Measurements from ENCODE around the gene ARPC5.
A peak's percentile ranks its signal among the peaks of the same experiment; 100 is the strongest.
"Not testable (repeated sequence)": the region's sequence is repeated elsewhere in the genome, so short reads cannot be mapped to it uniquely, and the experiment has no call there.

ARPC5 gene

DNA sequence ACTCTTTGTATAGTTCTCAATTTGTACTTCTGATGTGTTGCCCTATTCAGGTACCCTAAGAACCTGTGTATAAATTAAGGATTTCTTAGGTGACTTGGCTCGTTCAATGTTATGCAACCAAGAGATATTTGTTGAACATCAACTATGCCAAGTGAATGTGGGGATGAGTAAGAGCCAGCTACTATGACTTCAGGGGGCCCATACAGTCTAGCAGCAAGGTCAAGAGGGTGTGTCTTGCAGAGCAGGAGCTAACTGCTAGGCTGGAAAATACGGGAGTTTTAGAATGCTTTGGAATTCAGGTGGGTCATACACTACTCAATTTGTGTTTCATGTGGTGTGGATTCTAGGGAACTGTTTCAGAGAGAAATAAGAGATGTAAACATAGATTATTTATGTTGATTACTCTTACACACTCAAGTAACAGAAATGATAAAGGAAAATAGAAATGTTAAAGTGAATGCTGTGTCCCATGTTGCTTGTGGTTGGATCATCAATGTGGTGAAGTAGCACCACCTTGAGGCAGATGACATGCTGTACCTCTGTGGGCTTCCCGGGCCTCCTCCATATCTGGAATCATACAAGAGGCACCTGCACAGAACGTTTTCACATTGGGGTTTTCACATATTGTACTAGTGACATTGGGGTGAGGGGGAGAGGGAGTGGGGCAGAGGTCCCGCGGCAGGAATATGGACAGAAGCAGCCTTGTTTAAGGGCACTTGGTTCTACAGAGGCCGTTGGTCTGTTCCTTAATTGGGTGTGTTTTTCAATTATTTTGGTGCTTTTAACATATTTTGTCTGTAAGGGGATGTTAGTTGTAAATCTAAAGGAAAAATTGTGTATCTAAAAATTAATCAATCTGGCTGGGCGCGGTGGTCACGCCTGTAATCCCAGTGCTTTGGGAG is 12.4 kb downstream of the ARPC5 start:
- Histone ChIP-seq H3K9me3 (ENCODE audit: severe bottlenecking) (no peaks in the 10 kb centered on the region), H3K4me1 (ENCODE audit: insufficient read depth, poor library complexity, severe bottlenecking) (peaks cover 24% of the 10 kb centered on the region), H3K36me3 (ENCODE audit: low read depth) (peaks cover 34% of the 10 kb centered on the region), H3K4me3 (ENCODE audit: severe bottlenecking) (no peak overlapping the region), H3K27ac (ENCODE audit: poor library complexity, severe bottlenecking) (peak overlapping the region; percentile 22), H3K27me3 (ENCODE audit: insufficient read depth, poor library complexity, severe bottlenecking) (no peaks in the 10 kb centered on the region)
- DNase-seq (ENCODE audit: low spot score) (no peak), ATAC-seq (ENCODE audit: low read depth) (peak; percentile 93)
- TF ChIP-seq, protein P1, sequence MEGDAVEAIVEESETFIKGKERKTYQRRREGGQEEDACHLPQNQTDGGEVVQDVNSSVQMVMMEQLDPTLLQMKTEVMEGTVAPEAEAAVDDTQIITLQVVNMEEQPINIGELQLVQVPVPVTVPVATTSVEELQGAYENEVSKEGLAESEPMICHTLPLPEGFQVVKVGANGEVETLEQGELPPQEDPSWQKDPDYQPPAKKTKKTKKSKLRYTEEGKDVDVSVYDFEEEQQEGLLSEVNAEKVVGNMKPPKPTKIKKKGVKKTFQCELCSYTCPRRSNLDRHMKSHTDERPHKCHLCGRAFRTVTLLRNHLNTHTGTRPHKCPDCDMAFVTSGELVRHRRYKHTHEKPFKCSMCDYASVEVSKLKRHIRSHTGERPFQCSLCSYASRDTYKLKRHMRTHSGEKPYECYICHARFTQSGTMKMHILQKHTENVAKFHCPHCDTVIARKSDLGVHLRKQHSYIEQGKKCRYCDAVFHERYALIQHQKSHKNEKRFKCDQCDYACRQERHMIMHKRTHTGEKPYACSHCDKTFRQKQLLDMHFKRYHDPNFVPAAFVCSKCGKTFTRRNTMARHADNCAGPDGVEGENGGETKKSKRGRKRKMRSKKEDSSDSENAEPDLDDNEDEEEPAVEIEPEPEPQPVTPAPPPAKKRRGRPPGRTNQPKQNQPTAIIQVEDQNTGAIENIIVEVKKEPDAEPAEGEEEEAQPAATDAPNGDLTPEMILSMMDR (IDR thresholded peaks at IDR 0.05; ENCODE audit: poor library complexity, severe bottlenecking), result peak; percentile 85

DNA sequence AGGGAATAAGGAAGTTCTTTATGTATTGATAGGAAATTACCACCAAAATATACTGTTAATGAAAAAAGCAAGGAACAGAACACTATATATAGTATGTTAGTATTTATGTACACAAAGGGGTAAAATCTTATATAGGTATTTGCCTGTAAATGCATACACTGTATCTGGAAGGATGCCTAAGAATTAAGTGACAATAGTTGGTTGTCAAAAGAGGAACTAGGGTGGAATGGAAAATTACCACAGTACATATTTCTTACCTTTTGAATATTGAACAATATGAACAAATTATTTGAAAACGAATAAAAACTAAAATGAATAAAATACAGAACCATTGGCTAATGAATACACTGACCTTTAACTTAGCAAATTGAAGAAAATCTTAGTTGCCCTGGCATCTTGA is 13.6 kb downstream of the ARPC5 start:
- H3K9me3 ChIP-seq (ENCODE audit: severe bottlenecking), result no peaks in the 10 kb centered on the region
- TF ChIP-seq, protein P1 (IDR thresholded peaks at IDR 0.05; ENCODE audit: poor library complexity, severe bottlenecking), result no peak
- ATAC-seq (ENCODE audit: low read depth), result no peak
- no peaks in the 10 kb centered on the region for H3K27me3 ChIP-seq (ENCODE audit: insufficient read depth, poor library complexity, severe bottlenecking)
- peak overlapping the region; percentile 22 for H3K27ac ChIP-seq (ENCODE audit: poor library complexity, severe bottlenecking)
- no peak for DNase-seq (ENCODE audit: low spot score)
- H3K36me3 ChIP-seq (ENCODE audit: low read depth), result peaks cover 25% of the 10 kb centered on the region
- H3K4me3 ChIP-seq (ENCODE audit: severe bottlenecking), result no peak overlapping the region
- H3K4me1 ChIP-seq (ENCODE audit: insufficient read depth, poor library complexity, severe bottlenecking), result peaks cover 24% of the 10 kb centered on the region

DNA sequence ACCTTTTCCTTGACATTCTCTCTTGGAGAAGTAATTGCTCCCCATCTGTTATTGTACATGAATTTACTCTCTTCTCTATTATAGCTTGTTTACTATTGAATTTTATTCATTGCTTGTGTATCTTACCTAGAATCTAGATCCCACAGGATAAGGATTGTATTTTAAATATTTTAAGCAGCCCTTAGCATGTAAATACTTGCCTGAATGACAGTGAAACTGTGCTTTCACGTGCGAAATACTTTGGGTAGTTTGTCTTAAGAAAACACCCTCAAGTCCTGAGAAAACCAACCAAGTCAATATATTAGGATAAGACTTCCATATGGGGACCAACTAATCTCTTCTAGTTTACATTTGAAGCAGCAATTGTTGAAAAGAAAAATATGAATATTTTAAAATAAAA is 15.3 kb downstream of the ARPC5 start:
- ATAC-seq (ENCODE audit: low read depth), result no peak
- TF ChIP-seq, protein P1 (IDR thresholded peaks at IDR 0.05; ENCODE audit: poor library complexity, severe bottlenecking), result no peak
- no peak overlapping the region for H3K4me3 ChIP-seq (ENCODE audit: severe bottlenecking)
- no peaks in the 10 kb centered on the region for H3K9me3 ChIP-seq (ENCODE audit: severe bottlenecking)
- no peak for DNase-seq (ENCODE audit: low spot score)
- peaks cover 9% of the 10 kb centered on the region for H3K36me3 ChIP-seq (ENCODE audit: low read depth)
- H3K27me3 ChIP-seq (ENCODE audit: insufficient read depth, poor library complexity, severe bottlenecking), result no peaks in the 10 kb centered on the region
- peaks cover 24% of the 10 kb centered on the region for H3K4me1 ChIP-seq (ENCODE audit: insufficient read depth, poor library complexity, severe bottlenecking)
- H3K27ac ChIP-seq (ENCODE audit: poor library complexity, severe bottlenecking), result peak overlapping the region; percentile 16

DNA sequence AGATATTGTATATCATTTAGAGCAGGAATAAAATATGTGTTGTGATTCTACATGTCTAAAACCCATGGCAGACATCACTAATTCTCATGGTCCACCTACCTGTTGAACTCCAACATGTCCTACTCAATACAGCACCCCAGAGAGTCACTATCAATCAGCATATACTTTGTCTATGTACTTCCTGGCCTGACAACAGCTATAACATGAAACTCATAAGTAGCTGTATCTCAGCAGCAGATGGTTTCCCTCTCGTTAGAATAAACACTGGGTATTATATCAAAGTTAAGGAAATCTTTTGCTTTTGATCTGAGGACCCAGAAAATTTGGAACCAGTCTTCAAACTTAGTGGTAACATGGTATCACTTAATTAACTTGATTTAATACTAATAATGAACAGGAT is 15.8 kb downstream of the ARPC5 start:
- Histone ChIP-seq H3K27ac (ENCODE audit: poor library complexity, severe bottlenecking) (peak overlapping the region; percentile 16), H3K4me3 (ENCODE audit: severe bottlenecking) (no peak overlapping the region), H3K4me1 (ENCODE audit: insufficient read depth, poor library complexity, severe bottlenecking) (peaks cover 24% of the 10 kb centered on the region), H3K27me3 (ENCODE audit: insufficient read depth, poor library complexity, severe bottlenecking) (no peaks in the 10 kb centered on the region), H3K36me3 (ENCODE audit: low read depth) (peaks cover 4% of the 10 kb centered on the region), H3K9me3 (ENCODE audit: severe bottlenecking) (no peaks in the 10 kb centered on the region)
- TF ChIP-seq, protein P1 (IDR thresholded peaks at IDR 0.05; ENCODE audit: poor library complexity, severe bottlenecking), result no peak
- ATAC-seq (ENCODE audit: low read depth) (no peak), DNase-seq (ENCODE audit: low spot score) (no peak)

DNA sequence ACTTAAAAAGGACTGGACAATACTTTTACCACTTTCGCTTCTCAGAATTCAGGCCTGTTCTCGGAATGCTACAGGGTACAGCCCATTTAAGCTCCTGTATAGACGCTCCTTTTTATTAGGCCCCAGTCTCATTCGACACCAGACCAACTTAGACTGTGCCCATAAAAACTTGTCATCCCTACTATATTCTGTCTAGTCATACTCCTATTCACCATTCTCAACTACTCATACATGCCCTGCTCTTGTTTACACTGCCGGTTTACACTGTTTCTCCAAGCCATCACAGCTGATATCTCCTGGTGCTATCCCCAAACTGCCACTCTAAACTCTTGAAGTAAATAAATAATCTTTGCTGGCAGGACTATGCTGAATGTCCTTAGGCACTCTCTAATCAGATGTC is 17.4 kb downstream of the ARPC5 start:
- not testable (repeated sequence) for H3K36me3 ChIP-seq (ENCODE audit: low read depth); DNase-seq (ENCODE audit: low spot score); H3K27me3 ChIP-seq (ENCODE audit: insufficient read depth, poor library complexity, severe bottlenecking); H3K9me3 ChIP-seq (ENCODE audit: severe bottlenecking); ATAC-seq (ENCODE audit: low read depth); H3K4me3 ChIP-seq (ENCODE audit: severe bottlenecking)
- Histone ChIP-seq H3K4me1 (ENCODE audit: insufficient read depth, poor library complexity, severe bottlenecking) (peaks cover 21% of the 10 kb centered on the region), H3K27ac (ENCODE audit: poor library complexity, severe bottlenecking) (peak overlapping the region; percentile 16)

DNA sequence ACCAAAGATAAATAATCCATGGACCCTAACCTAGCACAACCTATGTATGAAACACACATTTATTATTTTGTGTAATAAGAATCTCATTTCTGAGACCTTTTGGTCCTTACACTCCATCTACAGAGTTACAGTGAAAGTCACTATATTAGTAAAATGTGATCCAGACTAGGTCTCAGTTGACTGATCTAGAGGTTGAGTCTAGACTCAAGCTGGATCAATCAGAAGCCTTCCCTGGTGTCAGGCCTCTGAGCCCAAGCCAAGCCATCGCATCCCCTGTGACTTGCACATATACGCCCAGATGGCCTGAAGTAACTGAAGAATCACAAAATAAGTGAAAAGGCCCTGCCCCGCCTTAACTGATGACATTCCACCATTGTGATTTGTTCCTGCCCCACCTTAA is 22.6 kb downstream of the ARPC5 start:
- not testable (repeated sequence) for H3K4me3 ChIP-seq (ENCODE audit: severe bottlenecking); ATAC-seq (ENCODE audit: low read depth); H3K36me3 ChIP-seq (ENCODE audit: low read depth); H3K9me3 ChIP-seq (ENCODE audit: severe bottlenecking); DNase-seq (ENCODE audit: low spot score); H3K27me3 ChIP-seq (ENCODE audit: insufficient read depth, poor library complexity, severe bottlenecking)
- peaks cover 28% of the 10 kb centered on the region for H3K4me1 ChIP-seq (ENCODE audit: insufficient read depth, poor library complexity, severe bottlenecking)
- H3K27ac ChIP-seq (ENCODE audit: poor library complexity, severe bottlenecking), result peak overlapping the region; percentile 18

All from RWPE2 (cell line).